Right cardiac atrium (tissue), 5 donors: ENCODE measurements around the gene ZBTB7B. TPM values are rescaled to one million over a fixed set of nuclear protein-coding genes. Genes with fewer than 3 reads are reported as not detected.

Experiments
- ATAC-seq, 2 donors: fragments of 200-7000 bp; cut with Tn5 transposase; one replicate each; pipeline versions ENCODE4 v1.8.0 to v1.9.1; 2020; ENCODE audit warnings: moderate library complexity in 2 of 2, mild to moderate bottlenecking in 1 of 2
- DNase-seq, 3 donors: peaks; one replicate each; pipeline ENCODE4 v3.0.0-alpha.2; 2020
- H3K27ac ChIP-seq: one replicate; pipeline ENCODE4 v1.5.1; 2013; ENCODE audit warnings: mild to moderate bottlenecking, low read length, control low read depth, moderate library complexity
- H3K27me3 ChIP-seq: one replicate; pipeline ENCODE4 v1.6.1; 2013; ENCODE audit not compliant: control insufficient read depth, insufficient read depth
- H3K4me1 ChIP-seq: one replicate; pipeline ENCODE4 v1.6.1; 2013; ENCODE audit warnings: low read length; ENCODE audit not compliant: control insufficient read depth, insufficient read depth
- H3K4me3 ChIP-seq: one replicate; pipeline ENCODE4 v1.5.1; 2013; ENCODE audit warnings: low read length, control low read depth
- H3K9me3 ChIP-seq: one replicate; pipeline ENCODE4 v1.6.1; 2013; ENCODE audit warnings: low read length; ENCODE audit not compliant: control insufficient read depth
- WGBS: extraction: QIAGEN DNeasy Blood & Tissue Kit; methylation state at CpG from one replicate; pipeline ENCODE4 v1.1.7; 2013; 5-methylcytosine and 5-hydroxymethylcytosine counted together
- intact Hi-C, 4 donors: fragments of 100-400 bp; cut with DNase I; formaldehyde crosslinking; loops; one replicate each; pipeline versions ENCODE4 v1.11.0 to v1.14.0; 2022 to 2023
- long read RNA-seq, 4 donors: library from polyadenylated mRNA; unstranded; transcript quantifications; one replicate each; pipeline ENCODE4 v2.0.0, GENCODE V29; 2020 to 2021
- polyA plus RNA-seq: library from polyadenylated mRNA; stranded (reverse); fragments of 200-250 nt; gene quantifications from one replicate; pipeline ENCODE4 v1.2.3, GENCODE V29; 2013
- total RNA-seq, 4 donors: library from RNA; stranded (reverse); fragmentation: NEBNext Ultra II Directional; extraction: Animal tissue kit (Norgen Biotek cat#: 25700); gene quantifications; one replicate each; pipeline ENCODE4 v1.2.1, GENCODE V29; 2021
- donor health status: healthy with polysubstance abuse.
- donor health status: DM: no; HTN: yes; CAD: no.
- donor health status: DM: no; HTN: no; CAD: no.
- donor health status: DM: no; HTN: yes; CAD: no; lungs with severe emphysema.
- donor health status: DM: yes; HTN: yes; CAD: no.

ZBTB7B gene
- total RNA-seq = 10 to 100 TPM; 40.3 to 66.6 (median 52.7) TPM
- polyA plus RNA-seq = 41.7 TPM
- long read RNA-seq, donor 1, transcript ZBTB7B-201 (2 exons, 2,129 nt) = major isoform, 24 of 49 reads
- long read RNA-seq, donor 1, partial matches to known transcripts = 0 of 49 reads
- long read RNA-seq, donor 1, other reads (novel, unspliced or antisense) = 23 of 49 reads
- long read RNA-seq, donor 2, transcript ZBTB7B-201 (2 exons, 2,129 nt) = major isoform, 5 of 14 reads
- long read RNA-seq, donor 2, partial matches to known transcripts = 1 of 14 reads
- long read RNA-seq, donor 2, other reads (novel, unspliced or antisense) = 8 of 14 reads
- long read RNA-seq, donor 3, partial matches to known transcripts = 0 of 8 reads
- long read RNA-seq, donor 3, other reads (novel, unspliced or antisense) = 6 of 8 reads
- long read RNA-seq, donor 4, transcript ZBTB7B-201 (2 exons, 2,129 nt) = major isoform, 19 of 36 reads
- long read RNA-seq, donor 4, partial matches to known transcripts = 12 of 36 reads
- long read RNA-seq, donor 4, other reads (novel, unspliced or antisense) = 1 of 36 reads

GRCh38 chr1:155002464-155003226, at the start of gene ZBTB7B:
TSS of gene ZBTB7B (plus strand) at chr1:155002802. CDS start at chr1:155014661, 11,859 bp downstream.
- Histone ChIP-seq H3K27me3 (no peaks in the 10 kb centered on the region), H3K9me3 (no peaks in the 10 kb centered on the region), H3K27ac (peak within 1 kb of the TSS; percentile 98), H3K4me1 (peaks cover 23% of the 10 kb centered on the region), H3K4me3 (peak within 1 kb of the TSS; percentile 87)
- ATAC-seq (peak; percentile 1 to 5), DNase-seq (peak; percentile 66 to 85 (median 81))
- under 1% methylated on average over 34 of the region's 35 CpGs for WGBS
- intact Hi-C loops = no loop called here

GRCh38 chr1:154953611-154954038, 49.0 kb upstream of the ZBTB7B start:
- intact Hi-C loops = loop anchor here in 1 of 4 donors (10.0 kb wide), 1 partner anchor 111 kb away; the partner anchor contains the start of gene EFNA4
- H3K27me3 ChIP-seq = no peaks in the 10 kb centered on the region
- 59% methylated on average over 2 of the region's 2 CpGs for WGBS
- ATAC-seq (no peak), DNase-seq (peak in 2 of 3 donors; percentile 5 to 51)
- H3K9me3 ChIP-seq = no peaks in the 10 kb centered on the region
- no peak overlapping the region for H3K4me3 ChIP-seq
- no peak overlapping the region for H3K27ac ChIP-seq
- peaks cover 22% of the 10 kb centered on the region for H3K4me1 ChIP-seq

GRCh38 chr1:154954541-154954940, 48.1 kb upstream of the ZBTB7B start:
- intact Hi-C loops = loop anchor here in 1 of 4 donors (10.0 kb wide), 1 partner anchor 110 kb away; the partner anchor contains the start of gene EFNA4
- no peak overlapping the region for H3K4me3 ChIP-seq
- H3K4me1 ChIP-seq = peaks cover 22% of the 10 kb centered on the region
- DNase-seq (no peak), ATAC-seq (no peak)
- no peaks in the 10 kb centered on the region for H3K27me3 ChIP-seq
- peak overlapping the region; percentile 2 for H3K27ac ChIP-seq
- WGBS = 59% methylated on average over 3 of the region's 3 CpGs
- no peaks in the 10 kb centered on the region for H3K9me3 ChIP-seq

- ATAC-seq (peak in 1 of 2 donors; percentile 5), DNase-seq (peak in 2 of 3 donors; percentile 28 to 67)
- WGBS = 7% methylated on average over 4 of the region's 4 CpGs
- no peaks in the 10 kb centered on the region for H3K27me3 ChIP-seq
- intact Hi-C loops = loop anchor here in 1 of 4 donors (10.0 kb wide), 1 partner anchor 110 kb away; the partner anchor contains the start of gene EFNA4
- peak overlapping the region; percentile 98 for H3K27ac ChIP-seq
- peak overlapping the region; percentile 95 for H3K4me3 ChIP-seq
- peaks cover 22% of the 10 kb centered on the region for H3K4me1 ChIP-seq
- no peaks in the 10 kb centered on the region for H3K9me3 ChIP-seq
Measured at GRCh38 chr1:154955039-154955717, 47.4 kb upstream of the ZBTB7B start.

GRCh38 chr1:154955718-154956543, 46.7 kb upstream of the ZBTB7B start, which contains the start of gene PBXIP1:
TSS of gene PBXIP1 (minus strand) at chr1:154956099. CDS start at chr1:154953721, 2,378 bp downstream.
- intact Hi-C loops = loop anchor here in 1 of 4 donors (10.0 kb wide), 1 partner anchor 109 kb away; the partner anchor contains the start of gene EFNA4
- Histone ChIP-seq H3K27me3 (no peaks in the 10 kb centered on the region), H3K4me1 (peaks cover 24% of the 10 kb centered on the region), H3K4me3 (peak within 1 kb of the TSS; percentile 95), H3K9me3 (no peaks in the 10 kb centered on the region), H3K27ac (peak within 1 kb of the TSS; percentile 98)
- WGBS = under 1% methylated on average over 18 of the region's 18 CpGs
- ATAC-seq (peak; percentile 82 to 83), DNase-seq (peak; percentile 59 to 77 (median 68))

- intact Hi-C loops = loop anchor here in 1 of 4 donors (10.0 kb wide), 1 partner anchor 108 kb away; the partner anchor contains the start of gene EFNA4
- H3K9me3 ChIP-seq = no peaks in the 10 kb centered on the region
Measured at GRCh38 chr1:154956544-154956941, 46.1 kb upstream of the ZBTB7B start.

GRCh38 chr1:154957091-154957657, 45.4 kb upstream of the ZBTB7B start:
- 38% methylated on average over 9 of the region's 9 CpGs for WGBS

More at GRCh38 chr1:154956544-154956941, 46.1 kb upstream of the ZBTB7B start:
- H3K27me3 ChIP-seq = no peaks in the 10 kb centered on the region
- peaks cover 24% of the 10 kb centered on the region for H3K4me1 ChIP-seq
- DNase-seq = peak in 2 of 3 donors; percentile 85 to 88
- peak overlapping the region; percentile 95 for H3K4me3 ChIP-seq
- peak overlapping the region; percentile 98 for H3K27ac ChIP-seq
- peak; percentile 15 to 25 for ATAC-seq
- 8% methylated on average over 6 of the region's 6 CpGs for WGBS

GRCh38 chr1:154958036-154958435, 44.6 kb upstream of the ZBTB7B start:
- no peak overlapping the region for H3K27ac ChIP-seq
- intact Hi-C loops = loop anchor here in 1 of 4 donors (10.0 kb wide), 1 partner anchor 107 kb away; the partner anchor contains the start of gene EFNA4
- DNase-seq (no peak), ATAC-seq (no peak)
- H3K9me3 ChIP-seq = no peaks in the 10 kb centered on the region
- H3K4me1 ChIP-seq = peaks cover 18% of the 10 kb centered on the region
- 71% methylated on average over 2 of the region's 2 CpGs for WGBS
- H3K4me3 ChIP-seq = no peak overlapping the region
- H3K27me3 ChIP-seq = no peaks in the 10 kb centered on the region

More at GRCh38 chr1:154957091-154957657, 45.4 kb upstream of the ZBTB7B start:
- DNase-seq (peak in 2 of 3 donors; percentile 43 to 52), ATAC-seq (no peak)
- H3K9me3 ChIP-seq = no peaks in the 10 kb centered on the region
- peak overlapping the region; percentile 98 for H3K27ac ChIP-seq
- intact Hi-C loops = loop anchor here in 1 of 4 donors (10.0 kb wide), 1 partner anchor 108 kb away; the partner anchor contains the start of gene EFNA4
- H3K4me3 ChIP-seq = no peak overlapping the region
- no peaks in the 10 kb centered on the region for H3K27me3 ChIP-seq
- H3K4me1 ChIP-seq = peaks cover 23% of the 10 kb centered on the region
